RWPE1 (cell line): Measurements from ENCODE around the gene RUVBL1.
"Not testable (repeated sequence)": the region's sequence is repeated elsewhere in the genome, so short reads cannot be mapped to it uniquely, and the experiment has no call there.

Experiments
- CTCF ChIA-PET: fragments of 350-600 bp; sonication (Branson Sonifier 250); formaldehyde crosslinking; extraction: SDS; loops from one replicate; lab custom pipeline; 2021; lab: Yijun Ruan, JAX
- POLR2A ChIA-PET: fragments of 400-600 bp; formaldehyde crosslinking; extraction: SDS; loops from one replicate; lab custom pipeline; 2020; ENCODE audit warnings: antibody characterized with exemption; ENCODE audit not compliant: low non-redundant PET; lab: Yijun Ruan, JAX
- DNase-seq: peaks from one replicate; pipeline ENCODE4 v3.0.0; 2012; ENCODE audit warnings: low spot score
- H3K27ac ChIP-seq: fragments of 450-650 bp; 2 replicates; pipeline ENCODE4 v1.5.1; 2017
- CTCF ChIP-seq: fragments of 450-650 bp; conservative IDR thresholded peaks from 2 replicates; pipeline ENCODE4 v1.5.1; 2017; ENCODE audit warnings: low read depth, mild to moderate bottlenecking

Gene RUVBL1

GRCh38 chr3:128166971-128167453 is 43.4 kb upstream of the RUVBL1 start:
- ChIA-PET CTCF (no interaction called here), POLR2A (no interaction called here)
- DNase-seq: no peak
- no peak overlapping the region for H3K27ac ChIP-seq
- no peak for TF ChIP-seq CTCF

- POLR2A ChIA-PET: no interaction called here
- DNase-seq: no peak
- no peak for TF ChIP-seq CTCF
- no peak overlapping the region for H3K27ac ChIP-seq
- CTCF ChIA-PET: interaction anchor here (0.7 kb wide), 1 partner anchor 448 kb away, joined by 4 read pairs; no protein-coding TSS in a partner anchor
Measured at GRCh38 chr3:128163432-128163831, 39.8 kb upstream of the RUVBL1 start.

- TF ChIP-seq CTCF: no peak
- CTCF ChIA-PET: no interaction called here
Measured at GRCh38 chr3:128160661-128161060, 37.0 kb upstream of the RUVBL1 start.

GRCh38 chr3:128155616-128156360 is 32.2 kb upstream of the RUVBL1 start:
- no peak for DNase-seq
- ChIA-PET CTCF (no interaction called here), POLR2A (no interaction called here)
- no peak for TF ChIP-seq CTCF
- no peak overlapping the region for H3K27ac ChIP-seq

More at GRCh38 chr3:128160661-128161060, 37.0 kb upstream of the RUVBL1 start:
- POLR2A ChIA-PET: no interaction called here
- DNase-seq: no peak
- H3K27ac ChIP-seq: no peak overlapping the region

GRCh38 chr3:128154354-128154753 is 30.7 kb upstream of the RUVBL1 start:
- DNase-seq, H3K27ac ChIP-seq: not testable (repeated sequence)
- ChIA-PET POLR2A (interaction anchor here (0.6 to 1.8 kb wide), 2 partner anchors 28 to 31 kb away, joined by 4 to 6 read pairs; partner anchors contain the start of gene RUVBL1), CTCF (interaction anchor here (0.6 kb wide), 1 partner anchor 121 kb away, joined by 5 read pairs; no protein-coding TSS in a partner anchor)

GRCh38 chr3:128153156-128154041 is 29.8 kb upstream of the RUVBL1 start, which contains the start of gene EEFSEC:
Gene EEFSEC (plus strand): TSS chr3:128153481. CDS start chr3:128153508, 27 bp downstream.
- CTCF ChIA-PET: interaction anchor here (0.6 to 1.5 kb wide), 3 partner anchors 58 to 455 kb away, joined by 4 to 5 read pairs (median 4); no protein-coding TSS in a partner anchor
- no peak for TF ChIP-seq CTCF
- peak; percentile 73 for DNase-seq
- POLR2A ChIA-PET: interaction anchor here (0.6 to 1.8 kb wide), 4 partner anchors 9 to 30 kb away, joined by 3 to 7 read pairs (median 5); partner anchors contain the start of gene RUVBL1
- H3K27ac ChIP-seq: peak within 1 kb of the TSS; percentile 88
